NCI-H526 (cell line): ENCODE data around the gene PARP14.
"Not testable (repeated sequence)": the region's sequence is repeated elsewhere in the genome, so short reads cannot be mapped to it uniquely, and the experiment has no call there.

Experiments
- DNase-seq, 2 experiments: peaks; one replicate each; lab custom pipeline; 2025; lab: John Stamatoyannopoulos, UW

Gene PARP14

DNA sequence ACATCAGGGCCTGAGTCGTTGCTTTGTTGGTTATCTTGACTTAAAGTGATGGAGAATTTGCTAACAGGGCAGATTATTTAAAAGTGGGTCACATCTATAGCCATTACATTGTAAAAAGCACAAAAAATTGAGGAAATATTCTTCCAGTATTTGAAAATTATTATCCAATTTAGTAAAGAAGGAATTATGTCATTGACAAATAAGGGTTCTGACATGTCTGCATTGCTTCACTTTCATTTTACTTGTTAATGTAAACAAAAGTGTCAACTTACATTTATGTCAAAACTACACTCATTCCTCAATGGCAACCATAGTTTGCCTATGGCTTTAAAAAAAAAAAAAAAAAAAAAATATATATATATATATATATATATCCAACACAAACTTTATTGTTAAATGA, 3.4 kb upstream of the PARP14 start:
- no peak for DNase-seq

DNA sequence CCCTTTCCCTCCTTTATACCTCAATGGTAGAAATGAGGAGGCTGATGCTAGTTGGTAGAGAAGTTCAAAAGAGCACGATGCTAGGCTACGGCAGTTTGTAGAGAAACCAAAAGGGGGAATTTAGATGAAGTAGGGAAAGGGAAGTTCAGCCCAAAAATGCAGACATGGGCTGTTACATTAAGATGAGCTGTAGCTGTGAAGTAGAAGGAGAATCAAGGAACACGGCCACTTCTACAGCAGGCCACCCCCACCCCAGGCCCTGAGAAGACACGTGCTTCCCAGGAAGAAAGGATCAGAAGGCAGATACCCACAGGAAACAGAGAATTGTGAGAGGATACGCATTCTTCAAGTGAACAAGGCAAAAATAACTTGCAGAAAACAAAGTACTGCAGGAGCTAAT, 2.1 kb upstream of the PARP14 start:
- DNase-seq: no peak

DNA sequence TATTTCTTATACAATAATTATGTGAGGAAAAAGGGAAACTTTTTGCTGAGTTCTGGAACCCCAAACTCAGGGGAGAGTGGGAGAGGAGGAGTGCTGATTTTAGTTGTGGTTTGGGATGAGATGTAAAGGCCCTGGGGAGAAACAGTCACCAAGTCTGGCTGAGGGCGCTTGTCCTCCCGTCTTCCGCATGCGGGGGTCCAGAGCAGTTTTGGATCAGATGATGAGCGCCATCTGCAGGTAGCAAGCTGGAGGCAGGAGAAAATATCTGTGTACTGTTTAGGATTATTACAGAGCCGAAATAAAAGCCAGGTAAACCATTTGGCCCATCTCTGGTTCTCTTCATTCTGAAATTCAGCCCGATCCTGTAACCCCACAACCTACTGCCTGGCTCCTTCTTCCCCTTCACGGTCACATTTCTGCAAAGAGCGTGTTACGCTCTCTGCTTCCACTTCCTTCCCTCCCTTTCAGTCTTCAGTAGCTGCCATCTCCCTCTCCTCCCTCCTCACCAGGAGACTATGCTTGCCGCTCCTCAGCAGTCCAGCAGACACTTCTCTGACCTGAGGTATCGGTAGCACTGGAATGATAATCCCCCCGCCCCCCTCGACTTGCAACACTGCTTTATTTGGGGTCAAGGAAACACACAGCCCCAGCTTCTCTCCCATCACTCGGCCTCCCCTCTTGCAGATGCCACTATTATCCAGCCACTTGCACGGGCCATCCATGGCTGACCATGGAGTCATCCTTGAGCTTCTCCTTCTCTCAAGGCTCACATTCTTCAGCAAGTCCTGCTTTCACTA, 1.4 kb upstream of the PARP14 start:
- DNase-seq: peak; percentile 77 to 90

DNA sequence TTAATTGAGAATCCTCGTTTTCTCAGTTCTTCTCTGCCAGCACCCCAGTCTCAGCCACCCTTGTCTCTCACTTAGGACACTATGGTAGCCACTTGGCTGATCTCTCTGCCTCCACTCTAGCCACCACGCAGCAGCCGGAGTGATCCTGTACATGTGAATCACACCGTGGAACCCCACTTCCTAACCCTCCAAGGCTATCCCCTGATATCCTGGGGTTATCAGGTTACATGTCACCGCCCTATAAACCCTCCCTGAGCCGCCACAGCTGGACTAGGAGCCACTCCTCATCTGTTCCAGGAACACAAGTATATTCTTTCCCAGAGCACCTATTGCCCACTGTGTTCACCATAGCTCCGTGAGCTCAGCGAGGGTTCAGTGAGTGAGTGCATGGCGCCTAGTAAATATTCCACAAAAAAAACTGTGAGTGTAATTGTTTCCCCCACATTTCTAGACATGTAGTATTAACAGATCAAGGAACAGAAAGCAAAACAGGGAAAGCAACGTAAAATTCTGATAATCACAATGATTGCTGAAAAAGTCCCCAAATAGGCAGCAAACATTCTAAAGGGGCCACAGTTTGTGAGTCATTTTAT, 661 bp upstream of the PARP14 start:
- DNase-seq: peak in 1 of 2 experiments; percentile 53

DNA sequence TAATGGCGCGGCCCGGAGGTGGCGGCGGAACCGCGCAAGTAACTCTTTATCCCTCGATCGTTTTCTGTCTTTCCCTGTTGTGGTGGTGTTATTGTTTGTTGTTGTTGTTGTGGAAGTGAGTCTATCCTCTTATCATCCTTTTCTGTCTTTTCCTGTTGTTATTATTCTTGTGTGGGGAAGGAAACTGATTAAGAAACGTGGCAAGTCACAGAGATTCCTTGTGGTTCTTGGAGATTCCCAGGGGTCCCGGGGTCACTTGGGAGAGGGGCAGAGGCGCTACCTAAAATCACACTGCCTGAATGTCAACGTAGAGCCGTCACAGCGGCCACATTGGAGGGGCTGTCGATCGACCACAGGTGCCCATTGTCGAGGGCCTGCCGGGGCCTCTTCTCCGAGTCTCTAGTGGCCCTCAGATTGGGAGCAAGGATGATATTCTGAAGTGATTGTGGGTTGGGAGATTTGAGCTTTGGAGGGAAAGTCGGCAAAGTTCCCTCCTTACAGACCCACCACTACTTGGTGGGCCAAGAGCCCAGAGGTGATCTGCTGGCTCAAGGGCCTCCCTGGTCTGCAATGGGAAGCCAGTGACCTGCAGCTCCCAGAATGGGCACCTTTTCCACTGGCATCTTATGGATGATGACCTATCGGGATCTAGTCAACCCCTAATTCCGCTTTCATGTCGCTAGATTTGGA, 790 bp downstream of the PARP14 start:
- DNase-seq: peak in 1 of 2 experiments; percentile 25

DNA sequence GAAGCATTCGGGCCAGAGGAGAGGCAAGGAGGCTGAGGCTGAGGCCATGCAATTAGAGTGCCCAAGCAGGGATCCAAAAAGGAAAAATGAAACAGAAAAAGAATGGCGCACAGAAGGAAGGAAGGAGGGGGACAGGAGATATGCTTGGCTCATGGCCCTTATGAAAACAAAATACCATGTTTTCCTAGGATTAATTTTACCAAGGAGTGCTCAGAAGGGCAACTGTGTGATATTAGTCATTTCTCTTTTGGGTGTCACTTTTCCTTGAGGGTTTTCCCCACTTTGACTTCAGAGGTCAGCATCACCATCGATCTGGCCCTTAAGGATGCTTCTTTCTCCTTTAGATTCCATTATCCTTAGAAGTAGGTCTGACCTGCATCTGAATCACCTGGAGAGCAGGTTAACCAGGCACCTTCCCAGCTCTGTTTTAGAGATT, 1.4 kb downstream of the PARP14 start:
- no peak for DNase-seq

DNA sequence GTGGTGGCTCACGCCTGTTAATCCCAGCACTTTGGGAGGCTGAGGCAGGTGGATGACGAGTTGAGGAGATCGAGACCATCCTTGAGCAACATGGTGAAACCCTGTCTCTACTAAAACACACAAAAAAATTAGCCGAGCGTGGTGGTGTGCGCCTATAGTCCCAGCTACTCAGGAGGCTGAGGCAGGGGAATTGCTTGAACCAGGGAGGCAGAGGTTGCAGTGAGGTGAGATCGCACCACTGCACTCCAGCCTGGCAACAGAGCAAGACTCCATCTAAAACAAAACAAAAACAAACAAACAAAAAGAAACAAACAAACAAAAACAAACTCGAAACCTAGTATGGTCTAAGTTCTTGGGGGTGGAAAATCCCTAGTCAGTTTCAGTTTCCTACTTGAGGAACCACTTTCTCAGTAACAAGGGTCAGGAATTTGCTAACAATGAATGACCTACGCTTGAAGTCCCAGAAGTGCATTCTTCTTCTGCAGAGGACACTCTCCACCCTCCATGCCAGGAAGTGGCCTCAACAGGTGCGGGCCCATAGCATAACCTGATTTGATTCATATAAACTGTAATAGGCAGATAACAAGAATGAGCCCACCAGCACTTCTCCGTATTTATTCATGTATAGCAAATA, 2.3 kb downstream of the PARP14 start:
- DNase-seq: not testable (repeated sequence)

DNA sequence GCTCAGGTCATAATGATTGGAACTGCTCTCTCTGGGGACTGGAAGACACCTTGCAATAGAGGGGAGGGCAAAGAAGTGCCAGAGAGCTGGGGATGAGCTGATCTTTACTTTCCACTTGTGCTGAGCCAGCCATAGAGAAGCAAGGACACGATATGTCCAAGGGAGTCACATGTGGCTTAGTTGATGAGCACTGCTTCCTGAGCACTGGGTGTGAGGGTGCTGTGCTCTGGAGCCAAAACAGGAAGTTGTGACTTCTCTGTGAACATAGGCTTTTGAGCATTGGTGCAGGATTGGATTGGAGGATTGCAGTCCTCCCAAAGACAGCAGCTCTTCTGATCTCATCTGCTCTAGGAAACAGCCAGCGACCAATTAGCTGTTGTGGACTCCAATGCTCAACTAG, 6.7 kb downstream of the PARP14 start:
- DNase-seq: no peak

DNA sequence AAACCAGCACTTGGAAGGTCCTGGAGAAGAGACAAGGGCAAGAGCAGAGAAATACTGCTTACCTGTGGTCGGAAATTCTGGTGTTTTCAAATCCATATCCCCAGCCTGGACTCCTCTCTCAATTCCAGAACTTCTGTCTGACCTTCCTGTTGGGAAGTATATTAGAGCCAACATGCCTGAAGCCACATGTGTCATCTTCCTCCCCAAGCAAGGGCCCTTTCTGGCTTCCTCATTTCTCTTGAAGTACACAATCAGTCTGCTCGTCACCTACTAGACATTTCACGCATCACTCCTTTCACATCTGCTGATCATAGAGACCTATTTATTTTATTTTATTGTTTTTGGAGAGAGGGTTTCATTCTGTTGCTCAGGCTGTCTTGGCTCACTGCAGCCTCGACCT, 8.4 kb downstream of the PARP14 start:
- no peak for DNase-seq

DNA sequence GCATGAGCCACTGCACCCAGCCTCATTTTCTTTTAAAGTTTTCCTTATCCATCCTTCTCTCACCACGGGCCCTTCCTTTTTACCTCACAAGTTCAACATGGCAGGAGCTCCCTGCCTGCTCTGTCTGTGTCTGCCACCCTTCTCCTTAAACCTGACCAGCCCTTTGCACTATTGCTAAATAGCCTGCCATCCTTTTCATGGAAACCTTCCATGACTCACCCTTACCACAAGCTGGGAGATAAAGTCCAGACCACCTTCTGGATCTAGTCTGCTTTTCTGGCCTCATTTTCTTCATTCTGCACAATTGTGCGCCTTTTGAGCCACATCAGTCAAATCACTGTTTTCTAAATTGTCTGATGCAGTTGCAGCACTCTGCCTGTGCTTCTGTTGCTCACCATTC, 8.9 kb downstream of the PARP14 start:
- DNase-seq: no peak

DNA sequence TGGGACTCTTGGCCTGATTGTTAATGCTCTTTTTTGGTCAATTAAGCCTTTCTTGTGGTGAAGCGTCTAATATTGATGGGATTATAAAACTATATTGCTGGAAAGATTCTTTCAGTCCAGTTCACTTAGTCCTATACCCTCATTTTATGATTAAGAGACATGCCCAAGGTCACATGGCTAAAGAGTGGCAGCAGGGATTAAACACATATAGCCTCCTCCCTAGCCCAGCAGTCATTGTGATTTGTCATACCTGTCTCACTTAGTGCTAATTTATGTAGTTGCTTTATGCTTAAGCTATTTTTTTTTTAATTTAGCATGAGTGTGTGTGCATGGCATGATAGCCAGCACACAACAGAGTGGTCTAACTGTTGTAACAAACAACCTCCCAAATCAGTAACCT, 9.5 kb downstream of the PARP14 start:
- no peak for DNase-seq

DNA sequence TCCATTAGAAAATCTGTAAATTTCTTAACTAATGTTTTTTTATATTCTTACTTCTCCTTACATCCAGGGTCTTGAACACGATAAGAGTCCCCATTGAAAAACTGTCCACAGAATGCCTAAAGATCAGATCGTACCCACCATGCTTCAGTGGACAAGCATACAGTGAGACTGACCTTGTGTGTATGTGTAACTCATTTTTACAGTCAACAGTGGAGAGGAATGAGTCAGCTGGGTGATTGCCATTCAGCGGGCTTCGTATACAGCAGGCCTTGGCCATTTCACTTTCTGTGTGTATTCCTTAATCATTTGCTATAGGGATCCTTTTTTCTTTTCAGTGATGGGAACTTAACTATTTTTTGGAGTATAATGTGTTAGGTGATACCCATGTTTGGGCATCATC, 10.6 kb downstream of the PARP14 start:
- DNase-seq: no peak

DNA sequence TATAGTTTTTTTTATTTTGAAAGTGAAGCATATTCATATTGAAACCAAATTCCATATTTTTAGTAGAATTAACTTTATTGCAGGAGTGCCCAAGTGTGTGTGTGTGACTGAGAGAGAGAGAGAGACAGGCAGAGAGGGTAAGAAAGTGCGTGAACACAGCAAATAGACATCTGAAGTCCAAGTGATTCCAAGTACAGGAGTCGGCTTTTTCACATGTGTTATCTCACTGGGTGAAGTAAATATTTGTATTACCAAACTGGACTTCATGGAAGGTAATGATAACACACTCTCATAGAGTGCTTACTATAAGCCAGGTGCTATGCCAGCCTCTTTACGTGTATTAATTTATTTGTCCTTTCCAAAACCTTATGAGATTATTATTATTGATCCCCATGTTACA, 12.0 kb downstream of the PARP14 start:
- DNase-seq: no peak

DNA sequence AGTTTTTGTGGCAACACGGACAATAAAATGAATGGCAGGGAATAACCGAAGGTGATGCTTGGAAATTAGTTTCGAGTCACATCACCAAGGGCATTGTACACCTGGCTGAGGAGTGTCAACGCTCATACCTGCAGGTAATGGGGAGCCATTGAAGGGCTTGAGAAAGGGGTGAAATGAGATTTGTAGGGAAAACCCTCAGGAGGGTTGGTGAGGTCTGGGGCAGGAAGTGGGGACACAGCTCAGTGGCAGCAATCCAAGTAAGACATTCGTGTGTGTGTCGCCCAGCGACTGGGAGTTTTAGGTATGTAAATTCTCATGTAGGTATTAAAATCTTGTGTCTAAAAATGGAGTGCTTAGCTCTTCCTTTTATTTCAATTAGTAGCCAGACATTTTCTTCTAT, 14.3 kb downstream of the PARP14 start:
- no peak for DNase-seq

DNA sequence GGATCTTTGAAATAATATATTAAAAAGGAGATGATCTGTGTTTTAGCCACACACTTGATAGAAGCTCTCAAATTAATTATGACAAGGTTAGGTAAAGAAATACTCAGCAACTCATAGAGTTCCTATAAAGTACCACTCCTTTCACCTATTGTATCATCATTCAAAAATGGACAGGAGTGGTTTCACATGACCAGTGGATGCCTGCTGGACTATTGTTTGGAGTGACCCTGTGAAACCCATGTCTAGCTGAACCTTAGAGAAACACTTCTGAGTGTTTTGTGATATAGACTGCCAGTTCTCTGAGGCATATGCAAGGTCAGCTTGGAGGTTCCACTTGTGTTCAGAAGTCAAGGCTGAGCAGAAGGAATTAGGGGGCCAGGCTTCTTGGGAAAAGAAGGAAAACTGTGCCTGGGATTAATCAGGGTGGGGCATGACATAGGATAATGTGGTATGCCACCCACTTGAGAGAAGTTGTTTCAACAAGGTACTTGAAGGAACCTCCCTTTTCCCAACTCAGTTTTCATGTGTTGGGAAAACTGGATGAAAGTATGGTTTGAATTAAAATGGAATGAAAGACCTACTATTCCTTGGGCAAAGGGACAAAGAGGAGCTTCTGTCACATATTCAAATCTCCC, 15.4 kb downstream of the PARP14 start:
- no peak for DNase-seq

DNA sequence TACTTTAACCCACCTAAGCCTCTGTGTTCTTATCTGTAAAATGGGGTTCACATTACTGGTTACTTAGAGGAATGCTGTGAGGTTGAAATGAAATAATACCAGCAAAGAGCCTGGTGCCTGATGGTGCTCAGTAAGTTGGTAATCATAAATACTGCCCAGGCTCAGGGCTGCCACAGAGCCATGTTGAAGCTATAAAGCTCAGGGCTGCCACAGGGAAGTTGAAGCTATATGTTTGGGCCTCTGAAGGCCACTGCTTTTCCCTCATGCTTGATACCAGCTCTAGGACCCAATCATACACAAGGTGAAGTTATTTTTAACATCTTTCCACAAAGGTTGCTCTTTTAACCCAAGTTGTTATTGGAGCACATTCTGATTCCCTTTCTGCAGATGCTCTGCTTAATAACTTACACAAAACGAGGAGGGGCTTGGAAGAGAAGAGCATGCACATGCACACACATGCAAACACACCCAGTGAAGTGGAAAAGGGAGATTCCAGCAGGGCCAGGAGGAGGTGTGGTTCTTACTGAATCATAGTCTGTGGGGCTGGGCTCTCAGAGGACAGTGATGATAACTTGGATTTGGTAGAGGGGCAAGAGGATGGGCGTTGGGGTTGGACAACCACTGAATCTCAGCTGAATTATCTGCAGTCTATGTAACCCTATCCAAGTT, 17.4 kb downstream of the PARP14 start:
- peak; percentile 7 to 14 for DNase-seq

DNA sequence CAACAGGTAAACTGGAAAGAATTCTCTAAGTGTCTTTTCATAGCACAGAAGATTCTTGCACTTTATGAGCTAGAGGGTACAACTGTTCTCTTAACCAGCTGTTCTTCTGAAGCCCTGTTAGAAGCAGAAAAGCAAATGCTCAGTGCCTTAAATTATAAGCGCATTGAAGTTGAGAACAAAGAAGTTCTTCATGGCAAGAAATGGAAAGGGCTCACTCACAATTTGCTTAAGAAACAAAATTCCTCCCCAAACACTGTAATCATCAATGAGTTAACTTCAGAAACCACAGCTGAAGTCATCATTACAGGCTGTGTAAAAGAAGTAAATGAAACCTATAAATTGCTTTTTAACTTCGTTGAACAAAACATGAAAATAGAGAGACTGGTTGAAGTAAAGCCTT, 19.6 kb downstream of the PARP14 start:
- DNase-seq: no peak

DNA sequence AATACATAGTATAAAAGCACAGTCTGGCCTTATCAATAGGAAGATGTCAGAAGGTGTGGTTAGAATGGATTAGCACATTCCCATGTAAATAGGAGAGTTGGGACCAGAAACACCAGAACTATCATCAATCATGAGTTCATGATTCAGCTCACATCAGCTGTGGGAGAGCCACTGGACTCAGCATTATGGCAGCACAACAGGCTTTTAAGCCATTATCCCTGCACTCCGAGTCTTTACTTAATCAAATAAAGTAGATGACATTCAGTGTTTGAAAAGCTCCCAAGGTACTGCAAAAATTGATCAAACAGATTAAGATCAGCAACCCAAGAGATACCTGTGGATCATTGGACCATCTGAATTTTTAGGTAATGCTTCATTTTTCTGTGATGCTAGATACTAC, 24.7 kb downstream of the PARP14 start:
- DNase-seq: no peak

DNA sequence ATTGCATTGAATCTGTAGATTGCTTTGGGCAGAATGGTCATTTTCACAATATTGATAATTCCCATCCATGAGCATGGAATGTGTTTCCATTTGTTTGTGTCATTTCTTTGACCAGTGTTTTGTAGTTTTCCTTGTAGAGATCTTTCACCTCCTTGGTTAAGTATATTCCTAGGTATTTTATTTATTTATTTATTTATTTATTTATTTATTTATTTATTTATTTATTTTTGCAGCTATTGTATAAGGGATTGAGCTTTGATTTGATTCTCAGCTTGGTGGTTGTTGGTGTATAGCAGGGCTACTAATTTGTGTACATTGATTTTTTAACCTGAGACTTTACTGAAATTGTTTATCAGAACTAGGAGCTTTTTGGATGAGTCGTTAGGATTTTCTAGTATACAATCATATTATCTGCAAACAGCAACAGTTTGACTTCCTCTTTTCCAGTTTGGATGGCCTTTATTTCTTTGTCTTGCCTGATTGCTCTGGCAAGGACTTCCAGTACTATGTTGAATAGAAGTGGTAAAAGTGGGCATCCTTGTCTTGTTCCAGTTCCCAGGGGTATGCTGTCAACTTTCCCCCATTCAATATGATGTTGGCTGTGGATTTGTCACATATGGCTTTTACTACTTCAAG, 30.1 kb downstream of the PARP14 start:
- not testable (repeated sequence) for DNase-seq

DNA sequence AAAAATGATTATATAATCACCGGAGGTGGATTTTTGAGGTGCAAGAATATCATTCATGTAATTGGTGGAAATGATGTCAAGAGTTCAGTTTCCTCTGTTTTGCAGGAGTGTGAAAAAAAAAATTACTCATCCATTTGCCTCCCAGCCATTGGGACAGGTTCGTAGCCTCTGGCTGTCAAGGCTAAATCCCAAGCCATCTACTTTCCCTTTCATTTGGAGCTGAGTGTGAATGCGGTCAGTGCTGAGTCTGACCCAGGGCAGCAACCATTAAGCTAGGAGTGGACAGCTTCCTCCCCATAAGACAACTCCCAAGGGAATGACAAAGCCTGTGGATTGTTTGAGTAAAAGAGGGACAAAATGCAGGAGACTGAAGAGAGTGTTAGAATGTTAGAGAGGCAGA, 33.6 kb downstream of the PARP14 start:
- no peak for DNase-seq

DNA sequence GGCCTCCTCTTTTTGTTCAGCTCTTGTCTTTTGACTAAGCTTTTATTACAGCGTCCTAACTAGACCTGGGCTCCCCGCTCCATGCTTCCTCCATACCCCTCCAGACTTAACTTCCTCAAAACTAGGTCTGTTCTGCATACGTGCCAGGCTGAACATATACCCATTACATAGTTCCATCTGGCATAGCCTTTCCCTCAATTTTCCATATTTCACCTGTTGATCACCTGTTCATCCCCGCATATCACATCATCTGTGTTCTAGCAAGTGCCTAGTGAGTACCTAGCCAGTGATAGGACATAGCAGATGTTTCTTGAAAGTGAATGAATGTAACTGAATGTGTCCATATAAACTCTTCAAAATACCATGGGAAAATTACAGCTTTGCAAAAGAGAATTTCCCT, 36.0 kb downstream of the PARP14 start:
- DNase-seq: no peak
